Measurements from ENCODE around the gene ASPHD2.

DNA sequence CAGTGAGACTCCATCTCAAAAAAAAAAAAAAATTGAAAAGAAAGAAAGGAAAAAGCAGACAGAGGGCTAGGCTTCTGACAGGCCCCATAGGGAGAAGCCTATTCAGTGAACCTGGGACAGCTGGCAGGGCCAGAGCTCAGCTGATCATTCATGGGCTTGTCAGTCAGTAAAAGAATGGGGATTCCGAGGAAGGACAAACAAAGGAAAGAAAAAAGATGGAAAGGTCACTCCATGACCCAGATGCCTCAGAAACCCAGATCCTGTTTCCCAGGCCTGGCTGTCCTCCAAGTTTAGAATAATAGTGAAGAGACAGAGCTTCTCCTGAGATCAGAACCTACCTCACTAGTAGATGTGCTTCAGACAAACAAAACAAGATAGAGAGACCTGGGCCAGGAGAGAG lies 34.3 kb upstream of the ASPHD2 start:
- TF ChIP-seq, protein P1, sequence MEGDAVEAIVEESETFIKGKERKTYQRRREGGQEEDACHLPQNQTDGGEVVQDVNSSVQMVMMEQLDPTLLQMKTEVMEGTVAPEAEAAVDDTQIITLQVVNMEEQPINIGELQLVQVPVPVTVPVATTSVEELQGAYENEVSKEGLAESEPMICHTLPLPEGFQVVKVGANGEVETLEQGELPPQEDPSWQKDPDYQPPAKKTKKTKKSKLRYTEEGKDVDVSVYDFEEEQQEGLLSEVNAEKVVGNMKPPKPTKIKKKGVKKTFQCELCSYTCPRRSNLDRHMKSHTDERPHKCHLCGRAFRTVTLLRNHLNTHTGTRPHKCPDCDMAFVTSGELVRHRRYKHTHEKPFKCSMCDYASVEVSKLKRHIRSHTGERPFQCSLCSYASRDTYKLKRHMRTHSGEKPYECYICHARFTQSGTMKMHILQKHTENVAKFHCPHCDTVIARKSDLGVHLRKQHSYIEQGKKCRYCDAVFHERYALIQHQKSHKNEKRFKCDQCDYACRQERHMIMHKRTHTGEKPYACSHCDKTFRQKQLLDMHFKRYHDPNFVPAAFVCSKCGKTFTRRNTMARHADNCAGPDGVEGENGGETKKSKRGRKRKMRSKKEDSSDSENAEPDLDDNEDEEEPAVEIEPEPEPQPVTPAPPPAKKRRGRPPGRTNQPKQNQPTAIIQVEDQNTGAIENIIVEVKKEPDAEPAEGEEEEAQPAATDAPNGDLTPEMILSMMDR (IDR thresholded peaks at IDR 0.05; ENCODE audit: low read depth, low read length, poor library complexity, severe bottlenecking), result no peak
- no peak for TF ChIP-seq EZH2phosphoT487 (IDR thresholded peaks at IDR 0.05; ENCODE audit: borderline replicate concordance, low read length)

Measured in DOHH2 (cell line).